Naive thymus-derived CD4-positive, alpha-beta T cell (primary cell): ENCODE measurements around the gene DYNAP. TPM values are rescaled to one million over a fixed set of nuclear protein-coding genes. Genes with fewer than 3 reads are reported as not detected.

Source experiments
- ATAC-seq: fragments of 150-1000 bp; cut with Tn5 transposase; 2 replicates; pipeline ENCODE4 v1.10.0; 2021; ENCODE audit warnings: mild to moderate bottlenecking, moderate library complexity
- CTCF ChIA-PET: fragments of 350-600 bp; sonication (Branson Sonifier 250); formaldehyde crosslinking; loops from one replicate; lab custom pipeline; 2021; ENCODE audit warnings: antibody characterized with exemption; lab: Charles Lee
- POLR2A ChIA-PET: fragments of 350-600 bp; sonication (Branson Sonifier 250); formaldehyde crosslinking; loops from one replicate; lab custom pipeline; 2021; ENCODE audit warnings: antibody characterized with exemption, inconsistent platforms; lab: Charles Lee
- DNase-seq, 9 donors: peaks; one replicate each; pipeline versions ENCODE4 v3.0.0 to v3.0.0-alpha.2; 2020 to 2022; ENCODE audit warnings: mixed read lengths in 1 of 9
- H3K27ac ChIP-seq: one replicate; pipeline ENCODE4 v1.7.0; 2013; ENCODE audit warnings: mild to moderate bottlenecking, low read depth, low read length, moderate library complexity
- H3K27me3 ChIP-seq, 2 donors: one replicate each; pipeline ENCODE4 v1.7.0; 2013; ENCODE audit warnings: low read length in 2 of 2, mild to moderate bottlenecking in 2 of 2, moderate library complexity in 2 of 2; ENCODE audit not compliant: control insufficient read depth in 2 of 2, insufficient read depth in 2 of 2
- H3K36me3 ChIP-seq, 3 experiments: 1 replicate in 2 of 3; 2 replicates in 1 of 3; pipeline ENCODE4 v1.7.0; 2013; ENCODE audit warnings: low read length in 3 of 3, mild to moderate bottlenecking in 3 of 3, moderate library complexity in 1 of 3; ENCODE audit not compliant: insufficient read depth in 3 of 3, control insufficient read depth in 2 of 3
- H3K4me1 ChIP-seq, 2 donors: one replicate each; pipeline ENCODE4 v1.7.0; 2013; ENCODE audit warnings: low read length in 2 of 2, mild to moderate bottlenecking in 2 of 2, moderate library complexity in 1 of 2; ENCODE audit not compliant: control insufficient read depth in 2 of 2, insufficient read depth in 2 of 2
- H3K4me3 ChIP-seq: 2 replicates; pipeline ENCODE4 v1.7.0; 2013; ENCODE audit warnings: mild to moderate bottlenecking, low read length
- H3K9me3 ChIP-seq, 3 experiments: 1 replicate in 2 of 3; 2 replicates in 1 of 3; pipeline ENCODE4 v1.7.0; 2013; ENCODE audit warnings: low read length in 3 of 3; ENCODE audit not compliant: control insufficient read depth in 2 of 3
- H3K27ac Mint-ChIP-seq, 9 donors: one replicate each; pipeline ENCODE4 v1.8.0; 2020 to 2022; ENCODE audit warnings: mixed read lengths in 9 of 9, mild to moderate bottlenecking in 8 of 9, moderate library complexity in 5 of 9, inconsistent platforms in 2 of 9
- H3K27me3 Mint-ChIP-seq, 5 donors: one replicate each; pipeline ENCODE4 v1.8.0; 2021 to 2022; ENCODE audit warnings: mixed read lengths in 5 of 5, mild to moderate bottlenecking in 1 of 5
- H3K36me3 Mint-ChIP-seq, 5 donors: one replicate each; pipeline ENCODE4 v1.8.0; 2020 to 2022; ENCODE audit warnings: mixed read lengths in 5 of 5, mild to moderate bottlenecking in 3 of 5, inconsistent platforms in 1 of 5
- H3K4me1 Mint-ChIP-seq, 7 donors: one replicate each; pipeline ENCODE4 v1.8.0; 2020 to 2022; ENCODE audit warnings: mixed read lengths in 7 of 7, mild to moderate bottlenecking in 3 of 7, inconsistent platforms in 1 of 7
- H3K4me3 Mint-ChIP-seq, 10 donors: one replicate each; pipeline ENCODE4 v1.8.0; 2020 to 2022; ENCODE audit warnings: mild to moderate bottlenecking in 10 of 10, mixed read lengths in 10 of 10, moderate library complexity in 6 of 10, inconsistent platforms in 2 of 10
- H3K9me3 Mint-ChIP-seq, 11 donors: one replicate each; pipeline ENCODE4 v1.8.0; 2020 to 2022; ENCODE audit warnings: mixed read lengths in 11 of 11, mild to moderate bottlenecking in 4 of 11, inconsistent platforms in 1 of 11, moderate library complexity in 1 of 11
- intact Hi-C, 2 donors: fragments of 100-400 bp; cut with micrococcal nuclease; formaldehyde crosslinking; loops; one replicate each; pipeline ENCODE4 v1.15.1; 2023
- polyA plus RNA-seq, 2 donors: library from polyadenylated mRNA; unstranded; fragments of 300-500 nt; fragmentation: Illumina TruSeq; gene quantifications; one replicate each; pipeline ENCODE4 v1.2.3, GENCODE V29; 2021
- total RNA-seq, 6 experiments: library from RNA in 5 of 6; stranded (reverse) in 5 of 6; gene quantifications; 1 replicate in 5 of 6; 2 replicates in 1 of 6; pipeline ENCODE4 v1.2.3 and lab custom pipeline; 2021 to 2026

Gene DYNAP
- total and polyA plus RNA-seq, 7 experiments from 2014 or later: not detected

GRCh38 chr18:54561706-54562267 is 29.3 kb upstream of the DYNAP start:
- Mint-ChIP-seq H3K36me3 (no peaks in the 10 kb centered on the region), H3K27ac (no peak overlapping the region), H3K4me3 (no peak overlapping the region), H3K4me1 (no peaks in the 10 kb centered on the region), H3K9me3 (no peaks in the 10 kb centered on the region), H3K27me3 (peaks cover 0 to 8% (median 0%) of the 10 kb centered on the region in 5 donors)
- no peaks in the 10 kb centered on the region for H3K9me3 ChIP-seq
- ChIA-PET CTCF (no interaction called here), POLR2A (no interaction called here)
- H3K36me3 ChIP-seq: no peaks in the 10 kb centered on the region
- H3K27ac ChIP-seq: no peak overlapping the region
- intact Hi-C loops: no loop called here
- DNase-seq (no peak), ATAC-seq (no peak)
- H3K27me3 ChIP-seq: no peaks in the 10 kb centered on the region
- H3K4me3 ChIP-seq: no peak overlapping the region
- H3K4me1 ChIP-seq: no peaks in the 10 kb centered on the region

DNA sequence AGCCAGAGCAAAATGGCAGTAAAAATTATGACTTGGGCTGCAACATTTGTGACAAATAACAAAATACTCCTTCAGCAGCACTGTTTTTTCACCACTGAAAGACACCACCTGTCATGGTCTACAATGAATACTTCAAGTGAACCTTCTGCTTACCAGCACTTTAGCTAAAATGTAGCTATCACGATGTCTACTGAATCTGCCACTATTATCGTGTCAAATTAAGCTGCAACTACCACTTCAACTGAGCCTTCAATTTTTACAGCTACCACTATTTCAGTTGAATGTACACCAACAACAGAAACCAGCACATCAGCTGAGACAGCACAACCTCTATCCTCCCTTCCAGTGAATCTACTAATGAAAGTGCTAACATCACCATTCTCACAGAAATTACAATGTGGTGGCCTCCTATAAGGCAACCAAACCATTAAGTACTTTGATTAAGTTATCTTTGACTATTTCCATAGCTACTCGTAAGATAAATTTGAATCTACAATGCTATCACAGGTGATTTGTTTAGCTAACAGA is 10.8 kb upstream of the DYNAP start:
- peaks cover 0 to 9% (median 0%) of the 10 kb centered on the region in 11 donors for H3K9me3 Mint-ChIP-seq
- Histone ChIP-seq H3K4me1 (no peaks in the 10 kb centered on the region), H3K4me3 (no peak overlapping the region), H3K27me3 (no peaks in the 10 kb centered on the region), H3K9me3 (no peaks in the 10 kb centered on the region), H3K36me3 (no peaks in the 10 kb centered on the region), H3K27ac (no peak overlapping the region)
- CTCF ChIA-PET: no interaction called here
- POLR2A ChIA-PET: no interaction called here
- intact Hi-C loops: no loop called here
- H3K27me3 Mint-ChIP-seq: peaks cover 0 to 38% (median 25%) of the 10 kb centered on the region in 5 donors
- DNase-seq (no peak), ATAC-seq (no peak)
- H3K4me3 Mint-ChIP-seq: no peak overlapping the region
- H3K4me1 Mint-ChIP-seq: no peaks in the 10 kb centered on the region
- H3K27ac Mint-ChIP-seq: no peak overlapping the region
- H3K36me3 Mint-ChIP-seq: no peaks in the 10 kb centered on the region

GRCh38 chr18:54584065-54584464 is 7.0 kb upstream of the DYNAP start:
- Histone ChIP-seq H3K36me3 (no peaks in the 10 kb centered on the region), H3K4me3 (no peak overlapping the region), H3K9me3 (no peaks in the 10 kb centered on the region), H3K27me3 (no peaks in the 10 kb centered on the region), H3K4me1 (no peaks in the 10 kb centered on the region), H3K27ac (no peak overlapping the region)
- Mint-ChIP-seq H3K4me1 (no peaks in the 10 kb centered on the region), H3K4me3 (no peak overlapping the region), H3K9me3 (no peaks in the 10 kb centered on the region), H3K27me3 (peaks cover 0 to 26% (median 13%) of the 10 kb centered on the region in 5 donors), H3K36me3 (no peaks in the 10 kb centered on the region), H3K27ac (no peak overlapping the region)
- intact Hi-C loops: no loop called here
- DNase-seq: no peak
- CTCF ChIA-PET: no interaction called here
- ATAC-seq: no peak
- POLR2A ChIA-PET: no interaction called here

DNA sequence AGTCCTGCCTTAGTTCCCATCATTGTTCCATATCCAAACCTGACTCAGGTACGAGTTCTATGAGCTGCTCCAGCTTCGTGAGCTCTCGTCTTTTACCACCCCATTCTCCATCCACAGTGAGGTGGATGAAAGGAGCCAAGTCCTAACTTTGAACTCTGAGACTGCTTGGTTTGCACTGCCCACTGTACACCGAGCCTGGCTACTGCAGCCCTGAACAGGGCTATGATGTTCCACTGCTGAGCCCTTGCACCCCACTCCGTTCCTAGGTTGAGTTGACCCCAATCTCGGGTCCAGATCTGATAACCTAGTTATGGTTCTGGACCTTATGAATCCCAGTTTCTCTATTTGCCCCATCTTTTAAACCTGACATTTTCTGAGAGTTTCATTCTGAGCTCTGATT is 5.3 kb upstream of the DYNAP start:
- ATAC-seq (no peak), DNase-seq (no peak)
- POLR2A ChIA-PET: no interaction called here
- intact Hi-C loops: no loop called here
- Mint-ChIP-seq H3K27ac (no peak overlapping the region), H3K4me1 (no peaks in the 10 kb centered on the region), H3K36me3 (no peaks in the 10 kb centered on the region), H3K27me3 (peaks cover 4 to 36% (median 15%) of the 10 kb centered on the region in 5 donors), H3K9me3 (no peaks in the 10 kb centered on the region), H3K4me3 (no peak overlapping the region)
- no peak overlapping the region for H3K4me3 ChIP-seq
- no peak overlapping the region for H3K27ac ChIP-seq
- H3K36me3 ChIP-seq: no peaks in the 10 kb centered on the region
- no peaks in the 10 kb centered on the region for H3K9me3 ChIP-seq
- CTCF ChIA-PET: no interaction called here
- no peaks in the 10 kb centered on the region for H3K27me3 ChIP-seq
- H3K4me1 ChIP-seq: no peaks in the 10 kb centered on the region

DNA sequence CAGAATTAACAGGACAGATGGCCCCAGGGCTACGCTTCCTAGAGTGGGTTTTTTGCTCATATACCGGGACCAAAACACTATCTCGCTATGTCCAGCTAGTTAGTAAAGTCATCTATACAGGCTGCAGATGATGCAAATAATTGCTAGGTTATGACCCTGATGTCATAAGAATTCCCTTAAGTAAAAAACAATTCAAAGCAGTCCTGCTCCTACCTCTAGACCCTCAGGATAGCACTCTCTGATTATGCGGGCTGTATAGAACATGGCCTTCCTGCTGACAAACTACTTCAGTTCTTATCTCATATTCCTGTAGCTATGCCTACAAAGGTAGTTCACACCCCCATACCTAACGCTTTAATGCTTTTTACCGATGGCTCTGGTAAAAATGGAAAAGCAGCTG is 13.2 kb downstream of the DYNAP start:
- H3K4me1 Mint-ChIP-seq: peaks cover 0 to 4% (median 0%) of the 10 kb centered on the region in 7 donors
- CTCF ChIA-PET: no interaction called here
- peaks cover 0 to 17% (median 3%) of the 10 kb centered on the region in 5 donors for H3K27me3 Mint-ChIP-seq
- POLR2A ChIA-PET: no interaction called here
- no peaks in the 10 kb centered on the region for H3K36me3 ChIP-seq
- H3K36me3 Mint-ChIP-seq: no peaks in the 10 kb centered on the region
- H3K4me1 ChIP-seq: no peaks in the 10 kb centered on the region
- H3K9me3 Mint-ChIP-seq: no peaks in the 10 kb centered on the region
- no peak for ATAC-seq
- no peaks in the 10 kb centered on the region for H3K9me3 ChIP-seq
- DNase-seq: no peak
- H3K27ac ChIP-seq: no peak overlapping the region
- intact Hi-C loops: no loop called here
- no peak overlapping the region for H3K4me3 ChIP-seq
- no peak overlapping the region for H3K27ac Mint-ChIP-seq
- H3K4me3 Mint-ChIP-seq: no peak overlapping the region
- H3K27me3 ChIP-seq: no peaks in the 10 kb centered on the region

GRCh38 chr18:54606835-54607212 is 15.8 kb downstream of the DYNAP start:
- H3K36me3 ChIP-seq: no peaks in the 10 kb centered on the region
- Mint-ChIP-seq H3K27ac (no peak overlapping the region), H3K9me3 (no peaks in the 10 kb centered on the region), H3K4me3 (no peak overlapping the region), H3K36me3 (no peaks in the 10 kb centered on the region), H3K4me1 (peaks cover 0 to 4% (median 0%) of the 10 kb centered on the region in 7 donors), H3K27me3 (peaks cover 0 to 19% (median 6%) of the 10 kb centered on the region in 5 donors)
- ATAC-seq (no peak), DNase-seq (no peak)
- ChIA-PET POLR2A (no interaction called here), CTCF (no interaction called here)
- H3K27ac ChIP-seq: no peak overlapping the region
- no peaks in the 10 kb centered on the region for H3K9me3 ChIP-seq
- no peaks in the 10 kb centered on the region for H3K27me3 ChIP-seq
- H3K4me3 ChIP-seq: no peak overlapping the region
- H3K4me1 ChIP-seq: no peaks in the 10 kb centered on the region
- intact Hi-C loops: no loop called here
